Left lung (tissue), 10 donors: ENCODE measurements around the gene ATP11C. TPM values are rescaled to one million over a fixed set of nuclear protein-coding genes. Genes with fewer than 3 reads are reported as not detected.

Experiments used
- ATAC-seq: fragments of 200-7000 bp; cut with Tn5 transposase; one replicate; pipeline ENCODE4 v1.9.1; 2020; ENCODE audit warnings: moderate library complexity
- DNase-seq, 4 donors: peaks; one replicate each; pipeline ENCODE4 v3.0.0-alpha.2; 2013 to 2020
- H3K27ac ChIP-seq, 2 donors: fragments of 200-600 bp; sonication (generic) in 1 of 2; one replicate each; pipeline versions ENCODE4 v1.5.0 to v1.8.0; 2020 to 2021
- H3K27me3 ChIP-seq, 2 donors: fragments of 200-600 bp; sonication (generic) in 1 of 2; one replicate each; pipeline versions ENCODE4 v1.5.0 to v1.8.0; 2020 to 2021
- H3K36me3 ChIP-seq, 2 donors: fragments of 200-600 bp; sonication (generic) in 1 of 2; one replicate each; pipeline versions ENCODE4 v1.5.0 to v1.8.0; 2020 to 2021
- H3K4me1 ChIP-seq, 2 donors: fragments of 200-600 bp; one replicate each; pipeline ENCODE4 v1.8.0; 2021
- H3K4me3 ChIP-seq, 2 donors: fragments of 200-600 bp; sonication (generic) in 1 of 2; one replicate each; pipeline versions ENCODE4 v1.5.0 to v1.8.0; 2020 to 2021; ENCODE audit warnings: mild to moderate bottlenecking in 1 of 2
- H3K9me3 ChIP-seq, 2 donors: fragments of 200-600 bp; sonication (generic) in 1 of 2; one replicate each; pipeline versions ENCODE4 v1.5.0 to v1.8.0; 2020 to 2021
- CTCF ChIP-seq, 2 donors: fragments of 200-600 bp; sonication (generic) in 1 of 2; IDR thresholded peaks; one replicate each; pipeline versions ENCODE4 v1.5.0 to v1.8.0; 2021; ENCODE audit warnings: antibody characterized with exemption in 2 of 2
- intact Hi-C, 2 donors: fragments of 100-400 bp; cut with DNase I; formaldehyde crosslinking; loops; one replicate each; pipeline versions ENCODE4 v1.11.2 to v1.14.2; 2022
- polyA plus RNA-seq, 6 donors: library from polyadenylated mRNA; unstranded; fragments of 120-200 nt; gene quantifications; one replicate each; pipeline ENCODE4 v1.2.1, GENCODE V29; 2013; ENCODE audit not compliant: insufficient read length in 6 of 6
- total RNA-seq, 2 donors: library from RNA; stranded (reverse); fragmentation: NEBNext Ultra II Directional; extraction: Animal tissue kit (Norgen Biotek cat#: 25700); gene quantifications; one replicate each; pipeline ENCODE4 v1.2.1, GENCODE V29; 2021
- donor health status: DM: no; HTN: yes; CAD: no.
- donor health status: DM: no; HTN: no; CAD: no.

ATP11C gene
- total and polyA plus RNA-seq, 8 donors, result 11.1 to 24.7 (median 23.1) TPM

- Histone ChIP-seq H3K27me3 (no peaks in the 10 kb centered on the region), H3K36me3 (peaks cover 0 to 3% of the 10 kb centered on the region in 2 donors), H3K9me3 (no peaks in the 10 kb centered on the region), H3K4me3 (no peak overlapping the region), H3K27ac (no peak overlapping the region), H3K4me1 (no peaks in the 10 kb centered on the region)
- no peak for DNase-seq
- TF ChIP-seq CTCF (IDR thresholded peaks at IDR 0.05), result no peak
- ATAC-seq, result peak; percentile 54
- intact Hi-C loops, result no loop called here
These were observed 170.3 kb downstream of the ATP11C start for GRCh38 chrX:139762400-139763183.

- Histone ChIP-seq H3K4me1 (no peaks in the 10 kb centered on the region), H3K27me3 (no peaks in the 10 kb centered on the region), H3K4me3 (no peak overlapping the region), H3K27ac (no peak overlapping the region), H3K9me3 (peaks cover 0 to 7% of the 10 kb centered on the region in 2 donors), H3K36me3 (peaks cover 0 to 4% of the 10 kb centered on the region in 2 donors)
- no peak for DNase-seq
- intact Hi-C loops, result no loop called here
- TF ChIP-seq CTCF (IDR thresholded peaks at IDR 0.05), result peak in 1 of 2 donors; percentile 32
- no peak for ATAC-seq
These were observed 173.2 kb downstream of the ATP11C start for GRCh38 chrX:139759637-139760036.

- peaks cover 0 to 11% of the 10 kb centered on the region in 2 donors for H3K9me3 ChIP-seq
- ATAC-seq (no peak), DNase-seq (no peak)
- H3K27me3 ChIP-seq, result no peaks in the 10 kb centered on the region
- peaks cover 0 to 4% of the 10 kb centered on the region in 2 donors for H3K36me3 ChIP-seq
- no peaks in the 10 kb centered on the region for H3K4me1 ChIP-seq
- H3K4me3 ChIP-seq, result no peak overlapping the region
- TF ChIP-seq CTCF (IDR thresholded peaks at IDR 0.05), result no peak
- H3K27ac ChIP-seq, result no peak overlapping the region
- intact Hi-C loops, result no loop called here
These were observed 174.0 kb downstream of the ATP11C start for GRCh38 chrX:139758809-139759208.

GRCh38 chrX:139758250-139758649 is 174.6 kb downstream of the ATP11C start:
- Histone ChIP-seq H3K27me3 (no peaks in the 10 kb centered on the region), H3K9me3 (peaks cover 0 to 11% of the 10 kb centered on the region in 2 donors), H3K4me1 (no peaks in the 10 kb centered on the region), H3K4me3 (no peak overlapping the region), H3K27ac (no peak overlapping the region), H3K36me3 (peaks cover 0 to 4% of the 10 kb centered on the region in 2 donors)
- DNase-seq (no peak), ATAC-seq (no peak)
- intact Hi-C loops, result no loop called here
- no peak for TF ChIP-seq CTCF (IDR thresholded peaks at IDR 0.05)

- H3K27ac ChIP-seq, result no peak overlapping the region
- no peak for ATAC-seq
These were observed 181.8 kb downstream of the ATP11C start for GRCh38 chrX:139751053-139751452.

More at GRCh38 chrX:139751053-139751452, 181.8 kb downstream of the ATP11C start:
- TF ChIP-seq CTCF (IDR thresholded peaks at IDR 0.05), result no peak
- Histone ChIP-seq H3K27me3 (no peaks in the 10 kb centered on the region), H3K36me3 (no peaks in the 10 kb centered on the region), H3K4me1 (no peaks in the 10 kb centered on the region), H3K4me3 (no peak overlapping the region), H3K9me3 (peaks cover 0 to 11% of the 10 kb centered on the region in 2 donors)
- intact Hi-C loops, result no loop called here
- DNase-seq, result no peak
